8988T (cell line): ENCODE measurements around the gene TYMP.

ENCODE experiments used
- DNase-seq: peaks from one replicate; pipeline ENCODE4 v3.0.0; 2011

The TYMP gene

DNA sequence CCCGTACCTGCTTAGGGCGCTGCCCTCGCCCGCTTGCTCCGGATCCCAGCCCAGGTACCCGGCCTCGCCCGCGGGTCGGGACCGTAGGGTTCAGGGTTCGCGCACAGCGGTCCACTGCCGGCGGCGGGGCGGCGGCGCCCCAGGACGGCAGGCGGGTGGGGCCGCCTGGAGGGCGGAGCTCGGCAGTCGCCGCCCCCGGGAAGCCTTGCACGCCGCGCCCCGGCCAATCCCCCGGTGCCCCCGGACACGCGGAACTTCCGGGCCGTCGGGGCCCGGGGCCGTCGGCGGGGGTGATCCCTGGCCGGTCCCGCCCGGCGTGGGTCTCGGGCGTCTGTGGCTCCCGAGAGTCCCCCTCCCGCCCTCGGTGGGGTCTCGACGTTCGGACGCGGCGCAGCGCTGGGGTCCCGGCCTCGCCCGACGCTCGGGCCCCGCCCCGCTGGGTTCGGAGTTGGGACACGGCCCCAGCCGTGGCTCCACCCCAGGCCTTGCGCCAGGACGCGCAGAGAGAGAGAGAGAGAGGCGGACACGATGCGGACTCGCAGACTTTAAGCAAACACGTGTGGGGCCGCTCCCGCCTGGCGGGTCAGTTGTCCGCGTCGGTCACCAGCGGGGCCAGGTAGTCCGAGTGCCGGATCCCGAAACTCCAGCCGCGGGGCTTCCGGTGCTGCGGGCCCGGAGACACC lies at the start of gene TYMP:
Gene TYMP (minus strand): TSS at position 116 of the 683 bp plus-strand sequence. CDS start 303 bp downstream, outside the sequence.
- no peak for DNase-seq

GRCh38 chr22:50578776-50579310 lies 49.0 kb upstream of the TYMP start:
- no peak for DNase-seq

DNA sequence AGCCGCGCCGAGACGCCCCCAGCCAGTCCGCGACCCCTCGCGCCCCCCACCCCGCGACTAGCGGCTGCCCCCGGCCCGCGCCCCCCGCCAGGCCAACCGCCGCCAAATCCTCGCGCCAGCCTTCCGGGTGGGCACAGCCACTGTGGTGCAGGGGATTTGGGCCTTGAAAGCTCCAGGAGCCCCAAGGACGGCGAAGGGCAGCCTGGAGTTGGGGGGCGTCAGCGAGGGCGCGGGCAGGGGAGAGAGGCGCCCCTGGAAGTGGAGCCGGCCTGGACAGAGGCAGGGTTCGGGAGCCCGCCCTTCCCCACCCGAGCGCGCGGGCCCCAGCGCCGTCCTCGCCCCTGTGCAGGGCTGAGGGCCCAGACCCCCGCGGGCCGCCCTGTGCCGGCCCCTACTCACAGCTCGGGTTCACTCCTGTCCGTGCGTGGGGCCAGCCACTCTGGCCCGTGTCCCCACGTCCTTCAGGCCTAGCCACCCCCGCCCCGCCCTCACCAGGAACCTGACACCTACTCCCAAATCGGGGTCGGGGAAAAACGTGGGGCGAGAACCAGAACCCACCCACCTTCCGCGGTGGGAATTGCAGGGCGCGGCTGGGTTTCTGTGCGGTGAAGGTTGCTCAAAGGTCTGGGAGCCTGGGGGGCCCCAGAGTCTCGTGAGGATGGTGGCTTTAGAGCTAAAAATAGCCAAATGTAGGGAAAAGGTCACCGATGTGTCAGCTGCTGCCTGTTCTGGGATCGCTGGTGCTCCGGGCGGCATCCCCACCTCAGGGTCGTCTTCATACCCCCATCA lies 48.4 kb upstream of the TYMP start, which contains the start of gene CPT1B:
Gene CPT1B (minus strand): TSS at position 441 of the 789 bp plus-strand sequence. CDS start 512 bp downstream, outside the sequence.
- DNase-seq = no peak

GRCh38 chr22:50577697-50577986 lies 47.8 kb upstream of the TYMP start:
- no peak for DNase-seq

DNA sequence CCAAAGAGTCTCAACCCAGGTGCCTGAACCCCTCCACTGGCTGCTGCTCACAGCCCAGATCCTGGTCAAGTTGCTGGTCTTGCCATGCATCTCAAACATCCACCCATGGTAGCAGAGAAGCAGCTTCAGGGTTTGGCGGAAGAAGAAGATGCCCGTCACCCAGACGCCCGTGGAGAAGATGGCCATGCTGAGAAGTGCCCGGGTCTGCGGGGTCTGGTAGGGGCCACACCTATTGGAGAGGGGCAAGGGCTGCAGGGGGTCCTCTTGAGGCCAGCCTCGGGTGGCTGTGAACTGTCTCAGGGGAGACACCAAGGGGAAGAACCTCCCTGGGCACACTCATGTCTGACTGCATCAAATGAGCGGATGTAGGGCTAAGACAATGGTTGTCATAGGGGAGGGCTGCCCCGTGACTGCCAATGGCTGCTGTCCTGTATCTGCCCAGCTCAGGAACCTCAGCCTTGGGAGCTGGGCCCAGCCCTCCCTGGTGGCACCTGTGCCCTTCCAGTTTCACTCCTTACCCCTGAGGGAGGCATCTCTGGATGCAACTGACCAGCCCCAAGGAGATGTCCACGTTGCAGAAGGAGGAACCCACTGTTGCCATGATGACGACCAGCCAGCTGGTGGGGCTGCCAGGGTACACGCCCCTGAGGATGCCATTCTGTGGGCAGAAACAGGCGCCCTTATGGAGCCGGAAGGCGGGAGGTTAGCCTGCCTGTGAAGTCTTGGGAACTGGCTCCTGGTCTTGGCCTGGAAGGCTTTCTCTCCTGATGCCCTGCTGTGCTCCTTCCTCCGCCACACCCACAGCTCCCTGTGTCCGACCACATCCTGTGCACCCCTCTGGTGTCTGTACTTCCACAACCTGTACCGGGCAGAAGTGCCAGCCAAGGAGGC lies 47.2 kb upstream of the TYMP start:
- DNase-seq = no peak

DNA sequence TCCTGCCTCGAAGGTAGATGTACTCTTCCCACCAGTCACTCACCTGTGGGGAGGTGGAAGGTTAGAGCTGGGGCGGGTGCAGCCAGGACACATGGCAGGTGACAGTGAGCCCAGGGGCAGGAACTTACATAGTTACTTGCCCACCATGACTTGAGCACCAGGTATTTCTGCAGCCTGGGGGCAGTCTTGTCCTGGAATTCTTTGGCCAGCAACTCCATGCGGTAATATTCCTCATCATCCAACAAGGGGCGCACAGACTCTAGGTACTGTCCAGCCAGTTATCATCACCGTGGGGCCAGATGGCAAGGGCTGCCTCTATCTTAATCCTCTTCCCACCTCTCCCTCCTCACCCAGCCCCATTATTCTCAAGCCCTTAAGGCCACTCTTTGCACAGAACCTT lies 46.3 kb upstream of the TYMP start:
- peak; percentile 93 for DNase-seq

DNA sequence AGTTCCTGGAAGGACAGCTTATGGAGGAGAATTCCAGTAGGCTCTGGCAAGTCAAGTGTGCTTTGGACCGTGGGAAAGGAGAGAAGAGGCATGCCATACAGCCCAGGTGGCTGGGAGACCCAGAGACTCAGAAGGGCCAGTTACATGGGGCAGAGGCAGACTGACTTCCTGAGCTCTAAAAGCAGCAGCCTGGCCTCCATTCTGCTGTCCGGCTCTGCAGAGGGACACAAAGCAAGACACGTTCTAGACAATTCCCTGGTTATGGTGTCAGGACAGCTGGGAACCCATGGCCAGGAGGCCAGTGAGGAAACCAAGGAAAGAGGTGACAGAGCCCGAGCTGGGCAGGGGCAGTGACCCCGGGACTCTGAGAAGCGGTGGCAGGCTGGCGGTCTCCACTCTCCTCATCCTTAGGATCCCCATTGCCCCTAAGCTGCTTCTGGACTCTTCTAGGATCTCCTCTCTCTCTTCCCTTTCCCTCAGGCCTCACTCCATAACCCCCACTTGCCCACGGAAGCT lies 45.7 kb upstream of the TYMP start:
- no peak for DNase-seq

GRCh38 chr22:50574383-50574755 lies 44.6 kb upstream of the TYMP start:
- DNase-seq = no peak

GRCh38 chr22:50573491-50574382 lies 43.9 kb upstream of the TYMP start:
- DNase-seq = no peak

DNA sequence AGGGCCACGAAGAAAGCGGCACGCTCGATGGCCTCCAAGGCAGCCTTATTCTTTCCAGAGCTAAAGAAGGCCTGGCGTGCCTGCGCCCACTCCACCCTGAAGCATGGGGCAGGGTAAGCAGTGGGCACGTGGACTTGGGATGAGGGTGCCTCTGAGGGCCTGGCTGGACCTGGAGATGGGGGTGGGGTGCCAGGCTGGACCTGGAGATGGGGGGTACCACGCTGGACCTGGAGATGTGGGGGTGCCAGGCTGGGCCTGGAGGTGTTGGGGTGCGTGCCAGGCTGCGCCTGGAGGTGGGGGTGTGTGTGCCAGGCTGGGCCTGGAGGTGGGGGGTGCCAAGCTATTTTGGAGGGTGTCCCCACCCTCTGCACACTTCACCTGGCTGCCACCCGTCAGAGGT lies 43.2 kb upstream of the TYMP start:
- no peak for DNase-seq

DNA sequence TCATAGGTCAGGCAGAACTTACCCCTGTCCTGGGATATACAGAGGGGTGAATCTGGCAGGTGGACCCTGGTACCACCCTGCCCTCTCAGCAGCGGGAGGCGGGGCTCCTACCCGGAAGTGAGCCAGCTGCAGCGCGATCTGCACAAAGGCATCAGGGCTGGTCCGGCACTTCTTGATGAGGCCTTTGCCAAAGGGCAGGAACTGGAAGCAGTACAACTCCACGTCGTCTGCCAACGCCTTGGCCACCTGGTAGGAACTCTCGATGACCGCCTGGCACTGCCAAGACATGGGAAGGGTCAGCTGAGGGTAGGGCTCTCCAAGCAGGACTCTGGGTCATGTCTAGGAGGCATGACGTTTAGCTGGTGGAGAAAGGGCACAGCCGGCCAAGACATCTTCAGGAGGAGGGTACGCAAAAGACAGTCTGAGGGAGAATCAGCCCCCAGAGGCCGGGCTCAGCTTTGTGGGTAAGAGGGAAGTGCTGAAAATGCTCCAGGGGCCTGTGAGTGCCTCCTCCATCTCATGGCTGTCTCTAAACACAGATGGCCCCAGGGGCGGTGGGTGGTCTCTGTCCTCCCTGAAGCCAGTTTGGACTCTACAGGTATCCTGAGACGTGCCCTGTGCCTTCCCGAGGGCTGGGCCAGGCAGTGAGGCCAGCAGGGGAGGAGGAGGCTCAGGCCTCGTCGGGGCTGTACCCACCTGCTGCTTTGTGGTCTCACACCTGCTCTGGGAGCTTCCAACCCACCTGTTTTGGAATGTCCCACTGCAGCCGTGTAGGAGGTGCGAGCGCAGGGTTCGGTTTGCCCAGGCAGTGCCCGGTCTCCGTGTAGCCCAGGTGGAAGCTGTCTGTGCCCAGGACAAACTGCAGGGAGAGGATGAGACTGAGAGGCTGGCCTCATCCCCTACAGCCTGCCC lies 41.7 kb upstream of the TYMP start:
- DNase-seq = no peak

DNA sequence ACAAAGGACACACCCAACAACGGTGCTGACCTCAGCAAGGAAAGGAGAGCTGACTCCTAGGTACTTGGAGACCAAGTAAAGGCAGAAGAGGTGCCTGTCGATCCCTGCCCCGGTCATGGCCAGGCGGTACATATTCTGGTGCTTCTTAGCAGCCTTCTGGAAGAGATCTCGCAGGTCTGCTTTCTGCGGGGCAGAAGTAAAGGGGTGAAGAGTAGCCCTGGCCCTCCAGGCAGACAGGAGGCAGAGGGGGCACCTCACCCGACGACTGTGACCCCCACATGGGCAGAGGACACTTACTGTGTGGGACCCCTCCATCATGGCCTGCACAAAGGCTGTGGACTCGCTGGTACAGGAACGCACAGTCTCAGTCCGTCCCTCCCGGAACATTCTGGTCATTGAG lies 41.0 kb upstream of the TYMP start:
- no peak for DNase-seq

DNA sequence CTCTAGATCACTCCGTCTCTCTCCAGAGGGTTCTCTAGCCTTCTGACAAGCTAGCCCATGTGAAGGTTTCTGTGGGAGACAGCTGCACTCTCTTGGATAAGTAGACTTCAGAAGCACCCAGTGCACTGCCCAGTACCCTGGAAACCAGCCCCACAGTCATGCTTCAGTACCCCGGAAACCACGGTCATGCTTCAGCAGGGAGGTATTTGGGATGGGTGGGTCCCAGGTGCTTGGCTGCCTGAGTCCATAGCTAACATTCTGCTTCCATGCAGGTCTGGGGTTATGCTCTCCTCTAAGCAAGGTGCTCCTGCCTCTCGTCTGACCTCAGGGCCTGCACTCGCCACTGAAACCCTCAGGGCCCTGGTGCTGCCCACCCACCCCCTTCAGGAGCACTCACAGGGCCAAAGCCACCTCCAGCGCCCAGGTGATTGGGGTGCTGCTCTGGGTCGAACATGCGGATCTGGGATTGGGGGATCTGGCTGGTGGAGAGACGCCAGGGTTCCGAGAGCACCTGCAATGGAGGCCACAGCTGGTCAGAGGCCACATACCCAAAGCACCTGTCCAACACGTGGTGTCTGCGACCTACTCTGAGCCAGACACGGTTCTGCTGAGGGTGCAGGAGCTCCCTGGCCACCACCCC lies 40.2 kb upstream of the TYMP start:
- DNase-seq = no peak

- no peak for DNase-seq
These were observed 39.2 kb upstream of the TYMP start for GRCh38 chr22:50569041-50569459.

- no peak for DNase-seq
These were observed 38.8 kb upstream of the TYMP start for GRCh38 chr22:50568626-50569025.

- no peak for DNase-seq
These were observed 38.0 kb upstream of the TYMP start for GRCh38 chr22:50567721-50568252.

DNA sequence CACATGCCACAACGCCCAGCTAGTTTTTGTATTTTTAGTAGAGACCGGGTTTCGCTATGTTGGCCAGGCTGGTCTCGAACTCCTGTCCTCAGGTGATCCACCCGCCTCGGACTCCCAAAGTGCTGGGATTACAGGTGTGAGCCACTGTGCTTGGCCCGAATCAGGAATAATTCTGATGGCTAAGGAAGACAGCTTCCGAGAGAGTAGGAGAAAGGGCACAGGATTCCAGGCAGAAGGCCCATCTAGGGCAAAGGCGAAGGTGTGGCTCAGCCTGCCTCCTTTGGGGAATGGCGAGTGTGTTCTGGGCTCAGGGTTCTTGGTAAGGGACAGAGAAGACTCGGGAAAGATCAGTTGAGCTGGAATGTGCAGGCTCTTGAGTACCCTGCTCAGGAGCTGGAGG lies 34.5 kb upstream of the TYMP start:
- no peak for DNase-seq

DNA sequence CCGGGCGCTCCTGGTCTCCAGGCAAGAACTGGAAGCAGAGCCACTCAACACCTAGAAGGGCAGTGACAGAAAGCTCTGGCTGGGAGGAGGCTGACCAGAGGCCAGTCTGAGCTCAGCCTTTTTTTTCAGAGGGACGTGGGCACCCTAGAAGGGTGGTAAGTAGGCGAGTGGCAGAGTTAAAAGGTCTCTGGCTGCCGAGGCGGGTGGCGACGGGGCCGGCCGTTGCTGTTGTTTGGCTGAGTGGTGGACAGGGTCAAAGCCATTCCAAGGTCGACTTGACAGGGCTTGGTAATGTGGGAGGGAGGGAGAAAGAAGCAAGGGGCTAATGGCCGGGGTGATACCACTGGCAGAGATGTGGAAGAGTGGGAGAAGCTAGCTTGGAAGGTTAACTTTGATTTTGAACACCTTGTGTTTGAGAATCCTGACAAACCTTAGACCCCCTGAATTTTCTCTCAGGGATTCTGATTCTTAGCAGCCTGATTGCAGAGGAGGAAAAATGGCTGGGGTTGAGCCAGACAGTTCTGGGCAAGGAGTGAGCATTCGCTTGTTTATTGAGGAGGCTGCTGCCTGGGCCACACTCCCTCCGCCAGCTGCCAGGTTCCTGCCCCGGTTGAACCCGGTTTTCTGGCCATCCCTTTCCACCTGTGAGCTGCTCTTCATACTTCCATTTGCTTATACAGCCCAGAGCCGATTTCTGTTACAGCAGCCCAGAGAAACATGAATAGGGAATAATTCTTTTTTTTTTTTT lies 33.8 kb upstream of the TYMP start:
- no peak for DNase-seq
